Peyer's patch (tissue), 4 donors: ENCODE results near the gene OR2T1. TPM values are rescaled to one million over a fixed set of nuclear protein-coding genes. Genes with fewer than 3 reads are reported as not detected.
"Not testable (repeated sequence)": the region's sequence is repeated elsewhere in the genome, so short reads cannot be mapped to it uniquely, and the experiment has no call there.

Experiments used
- DNase-seq, 3 donors: peaks; one replicate each; pipeline ENCODE4 v3.0.0-alpha.2; 2017 to 2019
- H3K27ac ChIP-seq, 4 donors: fragments of 200-600 bp; sonication (generic); one replicate each; pipeline ENCODE4 v1.5.1; 2016 to 2019
- H3K27me3 ChIP-seq, 2 donors: fragments of 200-600 bp; sonication (generic); one replicate each; pipeline ENCODE4 v1.5.1; 2019
- H3K36me3 ChIP-seq, 3 donors: fragments of 200-600 bp; sonication (generic); one replicate each; pipeline ENCODE4 v1.5.1; 2016 to 2019
- H3K4me1 ChIP-seq, 4 donors: fragments of 200-600 bp; sonication (generic); one replicate each; pipeline ENCODE4 v1.5.1; 2016 to 2019
- H3K4me3 ChIP-seq, 4 donors: fragments of 200-600 bp; sonication (generic); 1 replicate in 3 of 4; 2 replicates in 1 of 4; pipeline ENCODE4 v1.5.1; 2016 to 2019; ENCODE audit warnings: mild to moderate bottlenecking in 1 of 4
- H3K9me3 ChIP-seq, 4 donors: fragments of 200-600 bp; sonication (generic); one replicate each; pipeline ENCODE4 v1.5.1; 2016 to 2019; ENCODE audit warnings: mild to moderate bottlenecking in 1 of 4
- CTCF ChIP-seq, 6 experiments: fragments of 450-650 bp in 4 of 6; fragments of 200-600 bp in 2 of 6; sonication (generic) in 1 of 6; IDR thresholded peaks; one replicate each; pipeline ENCODE4 v1.5.1; 2017 to 2019; ENCODE audit warnings: antibody characterized with exemption in 6 of 6, mild to moderate bottlenecking in 3 of 6, moderate library complexity in 1 of 6
- POLR2A ChIP-seq, 2 donors: fragments of 450-650 bp; IDR thresholded peaks; one replicate each; pipeline ENCODE4 v1.5.1; 2017; ENCODE audit warnings: antibody characterized with exemption in 2 of 2, mild to moderate bottlenecking in 2 of 2, moderate library complexity in 2 of 2
- total RNA-seq, 4 donors: library from RNA; depleted of rRNA; stranded (reverse); fragments of >200 nt; gene quantifications; one replicate each; pipeline ENCODE4 v1.1.0, GENCODE V29; 2016

Gene OR2T1
- total RNA-seq, 4 donors from 2014 or later = not detected

GRCh38 chr1:248406721-248407692 lies 4.2 kb downstream of the OR2T1 start:
- no peaks in the 10 kb centered on the region for H3K4me1 ChIP-seq
- no peak for TF ChIP-seq POLR2A (IDR thresholded peaks at IDR 0.05)
- TF ChIP-seq CTCF (IDR thresholded peaks at IDR 0.05) = no peak
- no peak overlapping the region for H3K27ac ChIP-seq
- H3K9me3 ChIP-seq = no peaks in the 10 kb centered on the region
- DNase-seq = no peak
- no peak overlapping the region for H3K4me3 ChIP-seq
- H3K36me3 ChIP-seq = no peaks in the 10 kb centered on the region
- H3K27me3 ChIP-seq = no peaks in the 10 kb centered on the region

- H3K4me1 ChIP-seq = no peaks in the 10 kb centered on the region
- H3K4me3 ChIP-seq = no peak overlapping the region
- H3K9me3 ChIP-seq = peaks cover 0 to 9% (median 0%) of the 10 kb centered on the region in 4 donors
- no peak for DNase-seq
- no peak overlapping the region for H3K27ac ChIP-seq
- TF ChIP-seq POLR2A (IDR thresholded peaks at IDR 0.05) (no peak), CTCF (IDR thresholded peaks at IDR 0.05) (no peak)
- H3K36me3 ChIP-seq = no peaks in the 10 kb centered on the region
- no peaks in the 10 kb centered on the region for H3K27me3 ChIP-seq
Observed at GRCh38 chr1:248416226-248416625, 13.4 kb downstream of the OR2T1 start.

- Histone ChIP-seq H3K4me1 (no peaks in the 10 kb centered on the region), H3K27me3 (no peaks in the 10 kb centered on the region), H3K9me3 (peaks cover 0 to 12% (median 0%) of the 10 kb centered on the region in 4 donors), H3K27ac (no peak overlapping the region), H3K36me3 (no peaks in the 10 kb centered on the region), H3K4me3 (no peak overlapping the region)
- TF ChIP-seq POLR2A (IDR thresholded peaks at IDR 0.05) = no peak
- TF ChIP-seq CTCF (IDR thresholded peaks at IDR 0.05) = no peak
- DNase-seq = no peak
Observed at GRCh38 chr1:248417854-248418253, 15.0 kb downstream of the OR2T1 start.

- no peak overlapping the region for H3K27ac ChIP-seq
- H3K4me1 ChIP-seq = no peaks in the 10 kb centered on the region
- no peak overlapping the region for H3K4me3 ChIP-seq
- H3K36me3 ChIP-seq = no peaks in the 10 kb centered on the region
- no peaks in the 10 kb centered on the region for H3K27me3 ChIP-seq
- no peak for TF ChIP-seq POLR2A (IDR thresholded peaks at IDR 0.05)
- TF ChIP-seq CTCF (IDR thresholded peaks at IDR 0.05) = no peak
- DNase-seq = no peak
- H3K9me3 ChIP-seq = peaks cover 0 to 12% (median 0%) of the 10 kb centered on the region in 4 donors
Observed at GRCh38 chr1:248421384-248421783, 18.5 kb downstream of the OR2T1 start.

- not testable (repeated sequence) for H3K27me3 ChIP-seq, H3K36me3 ChIP-seq, DNase-seq, H3K4me3 ChIP-seq, H3K9me3 ChIP-seq, H3K4me1 ChIP-seq, H3K27ac ChIP-seq
Observed at GRCh38 chr1:248427526-248428191, 24.8 kb downstream of the OR2T1 start.

GRCh38 chr1:248428192-248428533 lies 25.3 kb downstream of the OR2T1 start:
- not testable (repeated sequence) for H3K9me3 ChIP-seq, H3K27me3 ChIP-seq, H3K27ac ChIP-seq, H3K4me3 ChIP-seq, H3K4me1 ChIP-seq, DNase-seq, H3K36me3 ChIP-seq

- H3K27me3 ChIP-seq, H3K36me3 ChIP-seq, H3K27ac ChIP-seq, DNase-seq, H3K4me1 ChIP-seq, H3K9me3 ChIP-seq, H3K4me3 ChIP-seq: not testable (repeated sequence)
Observed at GRCh38 chr1:248431683-248432082, 28.8 kb downstream of the OR2T1 start.

- not testable (repeated sequence) for H3K27me3 ChIP-seq, H3K27ac ChIP-seq, H3K4me1 ChIP-seq, H3K9me3 ChIP-seq, H3K36me3 ChIP-seq, DNase-seq, H3K4me3 ChIP-seq
Observed at GRCh38 chr1:248432201-248432600, 29.4 kb downstream of the OR2T1 start.

- not testable (repeated sequence) for H3K36me3 ChIP-seq, H3K4me1 ChIP-seq, DNase-seq, H3K4me3 ChIP-seq, H3K27me3 ChIP-seq, H3K9me3 ChIP-seq, H3K27ac ChIP-seq
Observed at GRCh38 chr1:248433811-248434415, 31.1 kb downstream of the OR2T1 start.

GRCh38 chr1:248434913-248435312 lies 32.1 kb downstream of the OR2T1 start:
- H3K27me3 ChIP-seq, DNase-seq, H3K4me1 ChIP-seq, H3K36me3 ChIP-seq, H3K4me3 ChIP-seq, H3K9me3 ChIP-seq, H3K27ac ChIP-seq: not testable (repeated sequence)
